ENCODE data around the gene PADI1. TPM values are rescaled to one million over a fixed set of nuclear protein-coding genes. Genes with fewer than 3 reads are reported as not detected.

The PADI1 gene
- polyA plus RNA-seq, 1 of the 3 experiments (the other 2 are of a cell fraction) = 0.26 TPM

GRCh38 chr1:17227358-17227915 is 22.5 kb downstream of the PADI1 start:
- DNase-seq = no peak
- ChIA-PET POLR2A (no interaction called here), CTCF (interaction anchor here (2.4 to 6.0 kb wide), 2 partner anchors 10 to 102 kb away, joined by 10 to 26 read pairs; no protein-coding TSS in a partner anchor)
- Histone ChIP-seq H3K79me2 (ENCODE audit: insufficient read depth) (no peaks in the 10 kb centered on the region), H3K27ac (ENCODE audit: low read depth in 2 of 2, low read length in 1 of 2) (no peak overlapping the region), H3K36me3 (replicated peaks in 1 of 2; ENCODE audit: control insufficient read depth in 1 of 2, insufficient read depth in 2 of 2, low read length in 1 of 2) (no peaks in the 10 kb centered on the region), H3K4me2 (no peak overlapping the region), H3K4me1 (ENCODE audit: control insufficient read depth in 1 of 2, insufficient read depth in 2 of 2, low read depth in 1 of 2, low read length in 1 of 2) (peaks cover 0 to 6% of the 10 kb centered on the region in 2 experiments; a peak in 1 of 4 replicates), H3K9ac (no peak overlapping the region), H3K9me2 (no peaks in the 10 kb centered on the region), H3K9me3 (no peaks in the 10 kb centered on the region), H3K4me3 (ENCODE audit: low read depth in 2 of 2, low read length in 1 of 2) (no peak overlapping the region), H3F3A (replicated peaks; ENCODE audit: insufficient read depth) (peaks cover 3% of the 10 kb centered on the region), H3K27me3 (ENCODE audit: insufficient read depth) (no peaks in the 10 kb centered on the region), H2AFZ (ENCODE audit: low read depth) (no peak overlapping the region), H4K20me1 (ENCODE audit: insufficient read depth) (no peaks in the 10 kb centered on the region)
- WGBS (ENCODE audit: low lambda C conversion rate) = 86% methylated on average over 7 of the region's 7 CpGs
- TF ChIP-seq MAX (IDR thresholded peaks at IDR 0.05; ENCODE audit: low read depth) = no peak
- no peak for TF ChIP-seq GATA2 (CRISPR knock-in tag; IDR thresholded peaks at IDR 0.05)
- no peak for TF ChIP-seq RFX5 (IDR thresholded peaks at IDR 0.05; ENCODE audit: low read length)
- TF ChIP-seq ELF1 (IDR thresholded peaks at IDR 0.05) = no peak
- TF ChIP-seq TAF1 (IDR thresholded peaks at IDR 0.05; ENCODE audit: borderline replicate concordance, low read depth, low read length) = no peak
- no peak for TF ChIP-seq NRF1 (IDR thresholded peaks at IDR 0.05; ENCODE audit: low read depth, low read length)
- TF ChIP-seq TCF12 (IDR thresholded peaks at IDR 0.05) = no peak
- no peak for TF ChIP-seq MXI1 (IDR thresholded peaks at IDR 0.05; ENCODE audit: low read depth, low read length)
- TF ChIP-seq USF2 (IDR thresholded peaks at IDR 0.05; ENCODE audit: borderline replicate concordance, low read depth, low read length) = no peak

GRCh38 chr1:17228619-17229018 is 23.7 kb downstream of the PADI1 start:
- Histone ChIP-seq H2AFZ (ENCODE audit: low read depth) (no peak overlapping the region), H3K4me1 (ENCODE audit: control insufficient read depth in 1 of 2, insufficient read depth in 2 of 2, low read depth in 1 of 2, low read length in 1 of 2) (peaks cover 5 to 18% of the 10 kb centered on the region in 2 experiments; a peak in 2 of 4 replicates), H3K9me3 (no peaks in the 10 kb centered on the region), H3K9me2 (no peaks in the 10 kb centered on the region), H3K36me3 (replicated peaks in 1 of 2; ENCODE audit: control insufficient read depth in 1 of 2, insufficient read depth in 2 of 2, low read length in 1 of 2) (no peaks in the 10 kb centered on the region), H4K20me1 (ENCODE audit: insufficient read depth) (no peaks in the 10 kb centered on the region), H3K27me3 (ENCODE audit: insufficient read depth) (no peaks in the 10 kb centered on the region), H3K79me2 (ENCODE audit: insufficient read depth) (no peaks in the 10 kb centered on the region), H3K4me3 (ENCODE audit: low read depth in 2 of 2, low read length in 1 of 2) (no peak overlapping the region), H3K27ac (ENCODE audit: low read depth in 2 of 2, low read length in 1 of 2) (no peak overlapping the region), H3K4me2 (no peak overlapping the region), H3K9ac (no peak overlapping the region), H3F3A (replicated peaks; ENCODE audit: insufficient read depth) (peaks cover 13% of the 10 kb centered on the region)
- POLR2A ChIA-PET = no interaction called here
- CTCF ChIA-PET = interaction anchor here (1.4 kb wide), 2 partner anchors 11 to 103 kb away, joined by 3 to 7 read pairs; no protein-coding TSS in a partner anchor
- TF ChIP-seq FOXM1 (IDR thresholded peaks at IDR 0.05; ENCODE audit: low read depth) (no peak), REST (IDR thresholded peaks at IDR 0.05; ENCODE audit: low read depth, low read length) (no peak)
- no peak for DNase-seq
- 83% methylated on average over 5 of the region's 8 CpGs for WGBS (ENCODE audit: low lambda C conversion rate)

All from SK-N-SH (cell line).